Measurements from ENCODE around the gene PXDN. TPM values are rescaled to one million over a fixed set of nuclear protein-coding genes. Genes with fewer than 3 reads are reported as not detected.
A peak's percentile ranks its signal among the peaks of the same experiment; 100 is the strongest.

PXDN gene
- total RNA-seq, 1 donor from 2014 or later: 459 TPM

GRCh38 chr2:1658394-1659151, 85.7 kb downstream of the PXDN start:
- no peak overlapping the region for H3K27ac Mint-ChIP-seq (ENCODE audit: unreplicated experiment)
- peaks cover 12% of the 10 kb centered on the region for H3K4me1 Mint-ChIP-seq (ENCODE audit: unreplicated experiment)
- H3K4me3 Mint-ChIP-seq (ENCODE audit: unreplicated experiment): no peak overlapping the region
- H3K9me3 Mint-ChIP-seq (ENCODE audit: unreplicated experiment): no peaks in the 10 kb centered on the region
- H3K27me3 Mint-ChIP-seq (ENCODE audit: unreplicated experiment): no peaks in the 10 kb centered on the region
- DNase-seq (ENCODE audit: extremely low spot score, unreplicated experiment): peak; percentile 79
- no peak for TF ChIP-seq CTCF (IDR thresholded peaks at IDR 0.05)
- peaks cover 50% of the 10 kb centered on the region for H3K36me3 Mint-ChIP-seq (ENCODE audit: unreplicated experiment)

- H3K36me3 Mint-ChIP-seq (ENCODE audit: unreplicated experiment): peaks cover 40% of the 10 kb centered on the region
Observed at GRCh38 chr2:1656961-1657841, 87.1 kb downstream of the PXDN start.

GRCh38 chr2:1656326-1656960, 87.9 kb downstream of the PXDN start:
- Mint-ChIP-seq H3K4me1 (ENCODE audit: unreplicated experiment) (peaks cover 12% of the 10 kb centered on the region), H3K9me3 (ENCODE audit: unreplicated experiment) (no peaks in the 10 kb centered on the region), H3K4me3 (ENCODE audit: unreplicated experiment) (no peak overlapping the region), H3K27ac (ENCODE audit: unreplicated experiment) (no peak overlapping the region), H3K27me3 (ENCODE audit: unreplicated experiment) (no peaks in the 10 kb centered on the region), H3K36me3 (ENCODE audit: unreplicated experiment) (peaks cover 40% of the 10 kb centered on the region)
- no peak for TF ChIP-seq CTCF (IDR thresholded peaks at IDR 0.05)
- peak; percentile 67 for DNase-seq (ENCODE audit: extremely low spot score, unreplicated experiment)

More at GRCh38 chr2:1656961-1657841, 87.1 kb downstream of the PXDN start:
- Mint-ChIP-seq H3K4me3 (ENCODE audit: unreplicated experiment) (no peak overlapping the region), H3K27ac (ENCODE audit: unreplicated experiment) (no peak overlapping the region), H3K27me3 (ENCODE audit: unreplicated experiment) (no peaks in the 10 kb centered on the region), H3K9me3 (ENCODE audit: unreplicated experiment) (no peaks in the 10 kb centered on the region), H3K4me1 (ENCODE audit: unreplicated experiment) (peaks cover 12% of the 10 kb centered on the region)
- TF ChIP-seq CTCF (IDR thresholded peaks at IDR 0.05): no peak
- DNase-seq (ENCODE audit: extremely low spot score, unreplicated experiment): peak; percentile 77

GRCh38 chr2:1655461-1655860, 88.9 kb downstream of the PXDN start:
- Mint-ChIP-seq H3K9me3 (ENCODE audit: unreplicated experiment) (no peaks in the 10 kb centered on the region), H3K27ac (ENCODE audit: unreplicated experiment) (no peak overlapping the region), H3K36me3 (ENCODE audit: unreplicated experiment) (peaks cover 40% of the 10 kb centered on the region), H3K4me3 (ENCODE audit: unreplicated experiment) (no peak overlapping the region), H3K4me1 (ENCODE audit: unreplicated experiment) (peaks cover 12% of the 10 kb centered on the region), H3K27me3 (ENCODE audit: unreplicated experiment) (no peaks in the 10 kb centered on the region)
- DNase-seq (ENCODE audit: extremely low spot score, unreplicated experiment): peak; percentile 49
- no peak for TF ChIP-seq CTCF (IDR thresholded peaks at IDR 0.05)

Data from osteocyte (in vitro differentiated cells).